Measurements from ENCODE around the gene PC. TPM values are rescaled to one million over a fixed set of nuclear protein-coding genes. Genes with fewer than 3 reads are reported as not detected.
"Not testable (repeated sequence)": the region's sequence is repeated elsewhere in the genome, so short reads cannot be mapped to it uniquely, and the experiment has no call there.

PC gene
- total and polyA plus RNA-seq, 12 donors, result 40.6 to 231 (median 83.2) TPM

- WGBS, 4 donors, result 78 to 85% (median 80%) methylated on average over 7 of the region's 7 CpGs
- no peak for DNase-seq
Observed at GRCh38 chr11:66999555-66999954, 41.4 kb upstream of the PC start.

GRCh38 chr11:66996609-66997273, 38.6 kb upstream of the PC start:
- no peak overlapping the region for H3K27ac ChIP-seq
- no peak for TF ChIP-seq CTCF (IDR thresholded peaks at IDR 0.05)
- no peak for TF ChIP-seq POLR2A (IDR thresholded peaks at IDR 0.05)
- 55 to 74% (median 68%) methylated on average over 7 to 8 of the region's 8 CpGs for WGBS, 4 donors
- no peaks in the 10 kb centered on the region for H3K36me3 ChIP-seq (replicated peaks in 1 of 2)
- H3K9me3 ChIP-seq (replicated peaks in 1 of 3), result no peaks in the 10 kb centered on the region
- H3K27me3 ChIP-seq, result no peaks in the 10 kb centered on the region
- no peak overlapping the region for H3K4me3 ChIP-seq
- DNase-seq, result no peak
- intact Hi-C loops (cut with DNase I), result no loop called here
- H3K4me1 ChIP-seq (replicated peaks in 1 of 2), result no peaks in the 10 kb centered on the region

More at GRCh38 chr11:66999555-66999954, 41.4 kb upstream of the PC start:
- Histone ChIP-seq H3K36me3 (replicated peaks in 1 of 2) (no peaks in the 10 kb centered on the region), H3K9me3 (replicated peaks in 1 of 3) (no peaks in the 10 kb centered on the region), H3K4me3 (no peak overlapping the region), H3K27ac (no peak overlapping the region), H3K4me1 (replicated peaks in 1 of 2) (no peaks in the 10 kb centered on the region), H3K27me3 (no peaks in the 10 kb centered on the region)
- TF ChIP-seq POLR2A (IDR thresholded peaks at IDR 0.05), result no peak
- no peak for TF ChIP-seq CTCF (IDR thresholded peaks at IDR 0.05)
- intact Hi-C loops (cut with DNase I), result no loop called here

GRCh38 chr11:66992041-66992440, 33.9 kb upstream of the PC start:
- no peak for DNase-seq
- Histone ChIP-seq H3K9me3 (replicated peaks in 1 of 3) (no peaks in the 10 kb centered on the region), H3K4me3 (no peak overlapping the region), H3K27ac (no peak overlapping the region), H3K4me1 (replicated peaks in 1 of 2) (no peaks in the 10 kb centered on the region), H3K36me3 (replicated peaks in 1 of 2) (no peaks in the 10 kb centered on the region), H3K27me3 (no peaks in the 10 kb centered on the region)
- intact Hi-C loops (cut with DNase I), result no loop called here
- TF ChIP-seq CTCF (IDR thresholded peaks at IDR 0.05) (no peak), POLR2A (IDR thresholded peaks at IDR 0.05) (no peak)
- 66 to 81% (median 79%) methylated on average over 2 of the region's 2 CpGs for WGBS, 4 donors

GRCh38 chr11:66989360-66989759, 31.2 kb upstream of the PC start:
- H3K27ac ChIP-seq; H3K27me3 ChIP-seq; H3K36me3 ChIP-seq (replicated peaks in 1 of 2); H3K4me1 ChIP-seq (replicated peaks in 1 of 2); intact Hi-C loops (cut with DNase I); H3K9me3 ChIP-seq (replicated peaks in 1 of 3); DNase-seq; H3K4me3 ChIP-seq: not testable (repeated sequence)
- 81 to 89% (median 84%) methylated on average over 9 of the region's 9 CpGs for WGBS, 4 donors

GRCh38 chr11:66988741-66989140, 30.6 kb upstream of the PC start:
- H3K27me3 ChIP-seq; intact Hi-C loops (cut with DNase I); H3K27ac ChIP-seq; DNase-seq; H3K4me3 ChIP-seq; H3K9me3 ChIP-seq (replicated peaks in 1 of 3); H3K36me3 ChIP-seq (replicated peaks in 1 of 2); H3K4me1 ChIP-seq (replicated peaks in 1 of 2): not testable (repeated sequence)
- WGBS, 4 donors, result 94 to 97% methylated on average over 28 of the region's 28 CpGs; no CpG with 5 or more reads in 2 of the 4 donors
